ENCODE data around the gene MYL4. TPM values are rescaled to one million over a fixed set of nuclear protein-coding genes. Genes with fewer than 3 reads are reported as not detected.

Gene MYL4
- total RNA-seq, 1 experiment from 2014 or later = 0.66 TPM

DNA sequence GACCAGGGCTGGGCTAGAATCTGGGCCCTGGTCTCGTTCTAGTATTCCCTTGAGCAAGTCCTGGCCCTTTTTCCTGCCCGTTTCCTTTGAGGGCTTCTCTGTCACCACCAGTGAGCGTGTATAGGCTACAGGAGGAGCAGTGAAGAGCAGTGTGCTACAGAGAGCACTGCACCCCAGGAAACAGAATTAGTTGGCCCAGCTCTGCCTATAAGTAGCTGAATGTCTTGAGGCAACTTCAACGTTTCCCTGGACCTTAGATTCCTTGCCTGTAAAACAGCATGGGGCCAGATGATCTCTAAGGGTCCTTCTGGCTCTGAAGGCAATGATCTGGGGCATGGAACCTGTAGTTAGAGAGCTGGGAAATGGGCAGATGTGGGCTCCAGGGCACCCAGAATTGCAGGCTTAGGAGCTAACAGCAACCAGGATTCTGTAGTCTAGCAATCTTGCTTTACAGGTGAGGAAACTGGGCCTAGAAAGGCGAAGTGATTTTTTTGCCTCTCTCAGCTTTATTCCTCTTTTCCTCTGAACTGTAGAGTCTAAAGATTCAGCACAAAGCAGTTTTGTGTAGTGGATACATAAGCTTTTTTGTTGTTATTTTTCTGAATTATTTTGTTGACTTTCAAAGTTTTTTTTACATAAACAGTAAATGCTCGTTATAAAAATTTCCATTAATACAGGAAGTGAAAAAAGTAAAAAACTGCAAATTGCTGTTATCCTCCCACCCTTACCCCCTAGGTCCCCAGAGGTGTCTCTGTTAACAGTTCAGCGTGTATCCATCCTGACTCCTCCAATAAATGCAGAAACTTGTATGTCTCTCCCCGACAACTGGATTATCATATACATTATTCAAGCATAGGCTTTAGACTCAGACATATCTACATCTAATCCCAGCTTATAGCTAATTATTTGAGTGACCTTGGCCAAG lies 1.7 kb upstream of the MYL4 start:
- Mint-ChIP-seq H3K27me3 (ENCODE audit: low read depth) (peaks cover 1% of the 10 kb centered on the region), H3K4me1 (peaks cover 16 to 26% of the 10 kb centered on the region in 2 experiments), H3K4me3 (no peak overlapping the region), H3K36me3 (ENCODE audit: insufficient read depth in 1 of 3, low read depth in 3 of 3) (no peaks in the 10 kb centered on the region), H3K9me3 (no peaks in the 10 kb centered on the region), H3K27ac (no peak overlapping the region; a peak in 1 of 7 replicates)
- H3K23me2 ChIP-seq (ENCODE audit: insufficient read length, low read depth, low read length, poor library complexity, severe bottlenecking) = no peaks in the 10 kb centered on the region
- no peak overlapping the region for H2AK5ac ChIP-seq (ENCODE audit: insufficient read length, low read length)
- H3K23ac ChIP-seq (ENCODE audit: insufficient read length, low read depth, low read length) = no peak overlapping the region
- H2BK12ac ChIP-seq (ENCODE audit: insufficient read length, low read depth, low read length) = no peak overlapping the region
- no peaks in the 10 kb centered on the region for H3K79me1 ChIP-seq (ENCODE audit: insufficient read depth, low read depth, low read length, poor library complexity, severe bottlenecking)
- H3K4me1 ChIP-seq (ENCODE audit: insufficient read depth, low read length) = peaks cover 10% of the 10 kb centered on the region
- TF ChIP-seq, protein P1, sequence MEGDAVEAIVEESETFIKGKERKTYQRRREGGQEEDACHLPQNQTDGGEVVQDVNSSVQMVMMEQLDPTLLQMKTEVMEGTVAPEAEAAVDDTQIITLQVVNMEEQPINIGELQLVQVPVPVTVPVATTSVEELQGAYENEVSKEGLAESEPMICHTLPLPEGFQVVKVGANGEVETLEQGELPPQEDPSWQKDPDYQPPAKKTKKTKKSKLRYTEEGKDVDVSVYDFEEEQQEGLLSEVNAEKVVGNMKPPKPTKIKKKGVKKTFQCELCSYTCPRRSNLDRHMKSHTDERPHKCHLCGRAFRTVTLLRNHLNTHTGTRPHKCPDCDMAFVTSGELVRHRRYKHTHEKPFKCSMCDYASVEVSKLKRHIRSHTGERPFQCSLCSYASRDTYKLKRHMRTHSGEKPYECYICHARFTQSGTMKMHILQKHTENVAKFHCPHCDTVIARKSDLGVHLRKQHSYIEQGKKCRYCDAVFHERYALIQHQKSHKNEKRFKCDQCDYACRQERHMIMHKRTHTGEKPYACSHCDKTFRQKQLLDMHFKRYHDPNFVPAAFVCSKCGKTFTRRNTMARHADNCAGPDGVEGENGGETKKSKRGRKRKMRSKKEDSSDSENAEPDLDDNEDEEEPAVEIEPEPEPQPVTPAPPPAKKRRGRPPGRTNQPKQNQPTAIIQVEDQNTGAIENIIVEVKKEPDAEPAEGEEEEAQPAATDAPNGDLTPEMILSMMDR (conservative IDR thresholded peaks at IDR 0.05) = no peak
- H3K27me3 ChIP-seq (ENCODE audit: insufficient read depth, low read length) = no peaks in the 10 kb centered on the region; the same call in 1 of the 2 replicates
- no peaks in the 10 kb centered on the region for H3K9me3 ChIP-seq (ENCODE audit: control insufficient read depth, low read depth, low read length)
- H3K14ac ChIP-seq (ENCODE audit: insufficient read depth, low read length) = no peak overlapping the region; the same call in 1 of the 2 replicates
- H2BK20ac ChIP-seq (ENCODE audit: low read depth, low read length, poor library complexity, severe bottlenecking) = no peak overlapping the region
- no peak overlapping the region for H3K4me2 ChIP-seq (ENCODE audit: insufficient read depth, insufficient read length, low read length)
- no CpG with 5 or more reads among the region's 8 CpGs for WGBS (ENCODE audit: extremely low coverage, insufficient read length, low lambda C conversion rate)
- no peak overlapping the region for H4K5ac ChIP-seq (ENCODE audit: insufficient read length, low read depth, low read length)
- H2BK15ac ChIP-seq (ENCODE audit: low read depth, low read length) = no peak overlapping the region
- no peak overlapping the region for H3K27ac ChIP-seq (ENCODE audit: insufficient read length, low read depth, low read length)
- H3T11ph ChIP-seq (ENCODE audit: low read length) = no peak overlapping the region
- H2BK5ac ChIP-seq (ENCODE audit: insufficient read length, low read length) = no peak overlapping the region
- H2BK120ac ChIP-seq (ENCODE audit: low read depth, low read length, poor library complexity, severe bottlenecking) = no peak overlapping the region
- no peak for DNase-seq
- H3K79me2 ChIP-seq (ENCODE audit: insufficient read depth, low read length) = no peaks in the 10 kb centered on the region
- H3K56ac ChIP-seq (ENCODE audit: insufficient read length, low read depth, low read length) = no peak overlapping the region
- H4K20me1 ChIP-seq (ENCODE audit: control insufficient read depth, insufficient read depth, insufficient read length) = no peaks in the 10 kb centered on the region
- no peak overlapping the region for H3K4ac ChIP-seq (ENCODE audit: low read depth, low read length)
- H3K18ac ChIP-seq (ENCODE audit: insufficient read length, low read depth, low read length) = no peak overlapping the region
- H2AFZ ChIP-seq (ENCODE audit: low read length) = no peak overlapping the region
- no peak overlapping the region for H4K8ac ChIP-seq (replicated peaks; ENCODE audit: insufficient read length, low read depth, low read length)
- no peak overlapping the region for H4K91ac ChIP-seq (ENCODE audit: insufficient read length, low read depth, low read length)
- H3K9ac ChIP-seq (ENCODE audit: extremely low read depth, insufficient read length, low read length) = no peak overlapping the region
